ACC112 (cell line): Measurements from ENCODE around the gene LIMK1.

Experiments
- H2AFZ ChIP-seq: fragments of 200-600 bp; sonication (generic); one replicate; pipeline ENCODE4 v1.6.0; 2017; ENCODE audit warnings: antibody characterized with exemption, low read length; ENCODE audit not compliant: unreplicated experiment
- H3K27ac ChIP-seq: fragments of 200-600 bp; sonication (generic); 2 replicates; pipeline ENCODE4 v1.5.1; 2014; ENCODE audit warnings: low read depth, mild to moderate bottlenecking, antibody characterized with exemption, low read length, moderate library complexity
- H3K27me3 ChIP-seq: fragments of 200-600 bp; sonication (generic); 2 replicates; pipeline ENCODE4 v1.6.1; 2014; ENCODE audit warnings: mild to moderate bottlenecking, antibody characterized with exemption, low read length, moderate library complexity, mixed read lengths; ENCODE audit not compliant: insufficient read depth
- H3K36me3 ChIP-seq: fragments of 200-600 bp; sonication (generic); 2 replicates; pipeline ENCODE4 v1.6.1; 2016; ENCODE audit warnings: mild to moderate bottlenecking, antibody characterized with exemption, low read length, moderate library complexity, mixed read lengths; ENCODE audit not compliant: insufficient read depth
- H3K4me1 ChIP-seq: fragments of 200-600 bp; sonication (generic); one replicate; pipeline ENCODE4 v1.6.1; 2016; ENCODE audit warnings: low read length, mixed read lengths; ENCODE audit not compliant: insufficient read depth, unreplicated experiment, control insufficient read depth
- H3K4me3 ChIP-seq: fragments of 200-600 bp; sonication (generic); 2 replicates; pipeline ENCODE4 v1.5.1; 2014; ENCODE audit warnings: mild to moderate bottlenecking, low read depth, low read length
- H3K79me2 ChIP-seq: fragments of 200-600 bp; sonication (generic); one replicate; pipeline ENCODE4 v1.6.0; 2016; ENCODE audit warnings: low read length; ENCODE audit not compliant: control insufficient read depth, unreplicated experiment, insufficient read depth

Gene LIMK1

GRCh38 chr7:74057216-74057925 is 26.2 kb upstream of the LIMK1 start:
- Histone ChIP-seq H3K27ac (no peak overlapping the region), H2AFZ (no peak overlapping the region)

GRCh38 chr7:74057987-74058386 is 25.6 kb upstream of the LIMK1 start:
- Histone ChIP-seq H3K4me1 (no peaks in the 10 kb centered on the region), H2AFZ (no peak overlapping the region), H3K27me3 (no peaks in the 10 kb centered on the region), H3K36me3 (no peaks in the 10 kb centered on the region), H3K79me2 (no peaks in the 10 kb centered on the region), H3K4me3 (no peak overlapping the region), H3K27ac (no peak overlapping the region)

More at GRCh38 chr7:74057216-74057925, 26.2 kb upstream of the LIMK1 start:
- Histone ChIP-seq H3K79me2 (no peaks in the 10 kb centered on the region), H3K36me3 (no peaks in the 10 kb centered on the region), H3K4me1 (no peaks in the 10 kb centered on the region), H3K27me3 (no peaks in the 10 kb centered on the region), H3K4me3 (no peak overlapping the region)

- Histone ChIP-seq H3K27ac (no peak overlapping the region), H3K4me3 (no peak overlapping the region), H3K27me3 (no peaks in the 10 kb centered on the region), H3K4me1 (no peaks in the 10 kb centered on the region), H3K36me3 (no peaks in the 10 kb centered on the region), H2AFZ (no peak overlapping the region), H3K79me2 (no peaks in the 10 kb centered on the region)
Measured at GRCh38 chr7:74058486-74058885, 25.1 kb upstream of the LIMK1 start.

- Histone ChIP-seq H3K4me1 (no peaks in the 10 kb centered on the region), H3K27me3 (no peaks in the 10 kb centered on the region), H3K36me3 (no peaks in the 10 kb centered on the region), H3K4me3 (no peak overlapping the region), H3K27ac (no peak overlapping the region), H2AFZ (no peak overlapping the region), H3K79me2 (no peaks in the 10 kb centered on the region)
Measured at GRCh38 chr7:74059037-74059436, 24.6 kb upstream of the LIMK1 start.

GRCh38 chr7:74059681-74060588 is 23.7 kb upstream of the LIMK1 start:
- Histone ChIP-seq H3K27ac (no peak overlapping the region), H3K27me3 (no peaks in the 10 kb centered on the region), H3K4me1 (no peaks in the 10 kb centered on the region), H3K79me2 (no peaks in the 10 kb centered on the region), H2AFZ (no peak overlapping the region), H3K36me3 (no peaks in the 10 kb centered on the region), H3K4me3 (no peak overlapping the region)

- Histone ChIP-seq H3K4me3 (peak overlapping the region; percentile 6; the same call in 1 of the 2 replicates), H3K27ac (peak overlapping the region; percentile 53)
Measured at GRCh38 chr7:74061840-74062539, 21.6 kb upstream of the LIMK1 start.

GRCh38 chr7:74063223-74063641 is 20.4 kb upstream of the LIMK1 start:
- H3K27me3 ChIP-seq, result no peaks in the 10 kb centered on the region
- H3K79me2 ChIP-seq, result no peaks in the 10 kb centered on the region
- H3K4me3 ChIP-seq, result no peak overlapping the region
- no peaks in the 10 kb centered on the region for H3K36me3 ChIP-seq
- no peak overlapping the region for H2AFZ ChIP-seq
- no peak overlapping the region for H3K27ac ChIP-seq
- H3K4me1 ChIP-seq, result no peaks in the 10 kb centered on the region

More at GRCh38 chr7:74061840-74062539, 21.6 kb upstream of the LIMK1 start:
- Histone ChIP-seq H3K79me2 (no peaks in the 10 kb centered on the region), H2AFZ (no peak overlapping the region), H3K36me3 (no peaks in the 10 kb centered on the region), H3K27me3 (no peaks in the 10 kb centered on the region), H3K4me1 (no peaks in the 10 kb centered on the region)

GRCh38 chr7:74063646-74064045 is 20.0 kb upstream of the LIMK1 start:
- Histone ChIP-seq H2AFZ (no peak overlapping the region), H3K4me3 (no peak overlapping the region), H3K27ac (no peak overlapping the region), H3K27me3 (no peaks in the 10 kb centered on the region), H3K79me2 (no peaks in the 10 kb centered on the region), H3K4me1 (no peaks in the 10 kb centered on the region), H3K36me3 (no peaks in the 10 kb centered on the region)

GRCh38 chr7:74064696-74065095 is 18.9 kb upstream of the LIMK1 start:
- H3K27ac ChIP-seq, result no peak overlapping the region
- no peaks in the 10 kb centered on the region for H3K4me1 ChIP-seq
- H2AFZ ChIP-seq, result no peak overlapping the region
- no peaks in the 10 kb centered on the region for H3K79me2 ChIP-seq
- no peaks in the 10 kb centered on the region for H3K27me3 ChIP-seq
- no peaks in the 10 kb centered on the region for H3K36me3 ChIP-seq
- H3K4me3 ChIP-seq, result no peak overlapping the region

GRCh38 chr7:74066626-74067025 is 17.0 kb upstream of the LIMK1 start:
- Histone ChIP-seq H3K36me3 (no peaks in the 10 kb centered on the region), H3K79me2 (no peaks in the 10 kb centered on the region), H2AFZ (no peak overlapping the region), H3K4me1 (no peaks in the 10 kb centered on the region), H3K27me3 (no peaks in the 10 kb centered on the region), H3K27ac (no peak overlapping the region), H3K4me3 (no peak overlapping the region)
